HG03066 (cell line): ENCODE results near the gene FOXE1.

ENCODE experiments used
- ATAC-seq: cut with Tn5 transposase; IDR thresholded peaks from one replicate; pipeline ENCODE4 v1.9.1; 2021; ENCODE audit warnings: low read depth; ENCODE audit not compliant: unreplicated experiment

FOXE1 gene

DNA sequence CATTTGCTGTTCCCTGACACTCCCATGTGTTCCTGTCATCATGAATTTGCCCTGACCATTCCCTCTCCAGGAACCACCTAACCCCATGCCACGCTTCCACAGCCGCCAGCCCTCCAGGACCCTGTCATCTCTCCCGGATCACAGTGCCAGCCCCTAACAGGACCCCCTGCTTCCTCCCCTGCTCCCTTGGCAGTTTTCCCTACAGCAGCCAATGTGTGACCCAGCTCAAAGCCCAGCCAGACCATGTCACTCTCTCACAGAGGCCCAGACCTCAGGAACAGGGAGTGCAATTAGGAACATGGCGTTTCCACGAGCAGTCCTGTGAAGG, 8.1 kb downstream of the FOXE1 start:
- ATAC-seq = no peak

DNA sequence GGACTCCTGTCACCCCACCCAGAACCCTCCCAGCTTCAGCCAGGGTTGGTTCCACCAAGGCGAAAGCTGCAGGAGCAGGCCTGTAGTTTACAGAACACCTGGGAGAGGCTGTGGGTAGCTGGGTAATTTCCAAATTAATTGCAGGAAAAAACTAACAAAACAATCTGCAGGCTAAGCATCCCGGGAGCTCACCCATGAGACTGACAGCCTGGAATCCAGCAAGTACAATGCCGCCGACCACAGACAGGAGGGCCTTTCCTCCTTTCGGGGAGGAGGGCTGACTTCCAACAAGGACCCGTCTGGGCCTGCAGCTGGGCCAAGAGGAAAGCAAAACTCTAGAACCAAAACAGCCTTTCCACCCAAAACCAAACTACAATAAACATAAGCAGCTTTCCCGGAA, 10.3 kb downstream of the FOXE1 start:
- no peak for ATAC-seq

DNA sequence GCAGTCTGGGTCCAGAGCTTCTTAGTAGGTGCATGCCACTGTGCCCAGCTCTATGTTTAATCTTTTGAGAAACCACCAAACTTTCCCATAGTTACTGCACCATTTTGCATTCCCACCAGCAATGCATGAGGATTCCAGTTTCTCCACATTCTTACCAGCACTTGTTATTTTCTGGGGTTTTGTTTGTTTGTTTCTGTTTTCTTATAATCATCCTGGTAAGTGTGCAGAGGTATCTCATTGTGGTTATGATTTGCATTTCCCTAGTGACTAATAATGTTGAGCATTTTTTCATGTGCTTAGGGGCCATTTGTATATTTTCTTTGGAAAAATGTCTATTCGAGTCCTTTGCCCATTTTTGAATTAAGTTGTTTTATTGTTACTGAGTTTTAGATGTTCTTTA, 11.4 kb downstream of the FOXE1 start:
- ATAC-seq = no peak

DNA sequence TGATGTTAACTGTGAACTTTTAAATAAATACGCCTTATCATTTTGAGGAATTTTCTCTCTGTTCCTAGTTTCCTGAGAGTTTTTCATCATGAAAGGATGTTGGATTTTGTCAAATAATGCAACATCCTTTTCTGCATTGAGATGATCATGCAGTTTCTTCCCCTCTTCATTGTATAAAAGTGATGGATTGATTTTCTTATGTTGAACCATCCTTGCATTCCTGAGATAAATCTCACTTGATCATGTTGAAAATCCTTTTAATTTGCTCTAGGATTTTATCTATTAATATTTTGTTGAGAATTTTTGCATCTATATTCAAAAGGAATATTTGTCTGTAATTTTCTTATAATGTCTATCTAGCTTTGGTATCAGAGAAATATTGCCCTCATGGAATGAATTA, 13.3 kb downstream of the FOXE1 start:
- no peak for ATAC-seq

DNA sequence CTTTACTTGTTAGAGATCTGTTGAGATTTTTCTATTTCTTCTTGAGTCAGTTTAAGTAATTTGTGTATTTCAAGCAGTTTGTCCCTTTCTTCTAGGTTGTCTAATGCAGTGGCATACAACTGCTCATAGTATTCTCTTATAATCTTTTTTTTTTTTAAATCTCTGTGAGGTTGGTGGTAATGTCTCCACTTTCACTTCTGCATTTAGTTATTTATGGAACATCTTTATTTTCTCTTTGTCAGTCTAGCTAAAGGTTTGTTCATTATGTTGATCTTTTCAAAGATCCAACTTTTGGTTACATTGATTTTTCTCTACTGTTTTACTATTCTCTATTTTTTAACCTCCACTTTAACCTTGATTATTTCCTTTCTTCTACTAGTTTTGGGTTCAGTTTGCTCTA, 13.8 kb downstream of the FOXE1 start:
- ATAC-seq = no peak

DNA sequence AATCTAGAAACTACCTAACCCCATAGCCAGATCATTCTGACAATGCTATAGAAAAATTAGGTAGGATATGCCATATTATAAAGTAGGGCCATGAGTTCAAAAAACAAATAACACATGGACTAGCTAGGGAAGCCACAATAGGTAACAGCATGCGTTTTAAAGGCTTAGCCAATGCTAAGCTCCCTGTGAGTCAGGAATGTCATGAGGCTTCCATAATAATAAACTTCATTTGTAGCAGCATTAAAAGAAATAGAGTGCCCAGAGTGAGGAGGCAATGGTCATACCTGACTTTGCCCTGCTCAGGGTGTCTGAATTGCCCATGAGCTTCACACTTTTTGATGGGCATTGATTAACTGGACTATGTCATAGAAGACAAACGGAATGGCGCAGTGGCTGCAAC, 15.8 kb downstream of the FOXE1 start:
- no peak for ATAC-seq

DNA sequence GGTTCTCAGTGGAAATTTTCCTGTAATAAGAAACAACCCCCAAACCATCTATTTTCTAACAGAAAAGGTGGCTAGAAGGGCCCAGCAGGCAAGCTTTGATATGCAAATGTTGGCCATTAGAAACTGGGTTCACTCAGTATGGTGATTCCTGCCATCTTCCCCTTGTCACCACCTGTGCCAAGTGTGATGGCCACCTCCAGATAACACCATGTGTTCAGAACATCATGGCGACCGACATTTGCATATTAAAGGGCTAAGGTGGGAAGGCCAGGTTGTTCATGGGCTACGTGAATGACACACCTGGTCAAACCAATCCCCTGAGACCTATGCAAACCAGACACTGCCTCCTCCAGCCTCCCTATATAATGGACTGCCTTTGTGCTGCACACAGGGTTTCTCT, 20.4 kb downstream of the FOXE1 start:
- ATAC-seq = no peak

DNA sequence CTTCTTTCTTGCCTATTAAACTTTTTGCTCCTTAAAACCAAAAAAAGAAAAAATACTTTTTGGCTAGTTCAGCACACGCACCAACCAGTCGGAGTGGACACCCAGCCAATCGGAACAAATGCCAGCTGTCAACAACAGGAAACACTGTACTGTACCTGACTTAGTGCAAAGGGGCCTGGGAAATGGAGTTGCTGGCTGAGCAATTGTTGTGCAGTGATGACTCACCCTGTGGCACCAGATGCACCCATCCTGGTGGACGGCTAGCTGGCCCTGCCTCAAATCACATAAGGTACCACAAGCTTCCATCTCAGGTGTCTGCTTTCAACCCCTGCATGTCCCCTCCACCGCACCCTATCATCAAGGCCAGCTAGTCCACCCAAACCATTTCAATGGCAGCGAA, 20.9 kb downstream of the FOXE1 start:
- no peak for ATAC-seq

DNA sequence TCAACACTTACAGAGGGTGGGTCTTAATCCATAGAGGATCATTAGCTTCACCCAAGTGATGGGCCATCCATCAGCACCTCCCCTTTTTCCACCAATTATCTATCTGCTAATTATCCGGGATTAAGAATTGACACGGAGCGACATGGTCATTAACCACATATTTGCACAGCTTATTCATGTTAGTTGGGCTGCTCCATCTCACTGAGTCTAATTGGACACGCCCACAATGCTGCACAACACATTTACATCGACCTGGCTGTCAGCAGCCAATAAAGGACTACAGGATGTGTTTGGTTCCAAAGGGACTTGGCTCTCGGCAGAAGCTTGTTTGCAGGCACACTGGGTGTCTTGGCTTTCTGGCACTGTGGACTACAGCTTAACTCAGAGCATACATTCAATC, 21.6 kb downstream of the FOXE1 start:
- ATAC-seq = no peak

DNA sequence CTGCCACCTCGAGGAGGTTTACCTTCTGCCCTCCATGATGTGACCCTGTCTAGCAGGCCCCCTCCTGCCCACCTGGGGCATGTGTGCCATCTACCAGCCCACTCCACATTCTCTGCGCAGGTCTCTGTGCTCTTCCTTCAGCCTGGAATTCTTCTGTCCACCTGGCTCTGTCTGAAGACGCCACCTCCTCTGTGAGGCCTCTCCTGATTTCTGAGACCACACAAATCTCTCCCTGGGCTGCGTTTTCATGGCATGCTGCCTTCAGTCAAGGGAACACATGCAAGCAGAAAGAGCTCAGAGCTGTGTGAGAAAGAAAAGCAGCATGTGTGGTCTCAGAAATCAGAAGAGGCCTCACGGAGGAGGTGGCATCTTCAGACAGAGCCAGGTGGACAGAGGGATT, 22.1 kb downstream of the FOXE1 start:
- ATAC-seq = no peak

DNA sequence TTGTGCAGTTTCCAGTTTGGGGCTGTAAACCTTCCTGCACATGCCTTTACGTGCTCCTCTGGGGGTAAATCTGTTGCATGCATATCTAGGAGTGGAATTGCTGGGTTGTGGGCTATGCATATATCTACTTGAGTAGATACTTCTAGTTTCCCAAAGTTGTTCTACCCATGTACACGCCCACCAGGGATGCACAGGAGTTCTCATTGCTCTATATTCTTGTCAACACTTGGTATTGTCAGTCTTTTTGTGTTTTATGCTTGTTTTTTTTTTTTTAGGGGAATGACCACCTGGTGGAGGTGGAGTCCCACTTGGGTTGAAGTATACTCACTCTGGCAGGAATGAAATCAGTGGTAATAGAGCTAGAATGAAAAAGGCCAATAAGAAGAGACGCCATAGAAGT, 23.0 kb downstream of the FOXE1 start:
- no peak for ATAC-seq

DNA sequence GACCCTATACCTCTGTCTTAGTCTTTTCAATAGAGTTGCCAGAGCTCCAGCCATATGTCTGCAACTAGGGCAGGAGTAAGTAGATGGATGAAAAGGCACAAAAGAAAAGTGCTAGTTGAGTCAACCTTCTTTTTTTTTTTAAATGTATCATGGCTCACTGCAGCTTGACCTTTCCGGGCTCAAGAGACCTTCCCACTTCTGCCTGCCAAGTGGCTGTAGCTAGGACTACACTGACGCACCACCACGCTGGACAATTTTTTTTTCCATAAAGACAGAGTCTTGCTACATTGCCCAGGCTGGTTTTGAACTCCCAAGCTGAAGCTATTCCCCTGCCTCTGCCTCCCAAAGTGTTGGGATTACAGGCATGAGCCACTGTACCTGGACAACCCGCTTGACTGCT, 27.3 kb downstream of the FOXE1 start:
- ATAC-seq = no peak

DNA sequence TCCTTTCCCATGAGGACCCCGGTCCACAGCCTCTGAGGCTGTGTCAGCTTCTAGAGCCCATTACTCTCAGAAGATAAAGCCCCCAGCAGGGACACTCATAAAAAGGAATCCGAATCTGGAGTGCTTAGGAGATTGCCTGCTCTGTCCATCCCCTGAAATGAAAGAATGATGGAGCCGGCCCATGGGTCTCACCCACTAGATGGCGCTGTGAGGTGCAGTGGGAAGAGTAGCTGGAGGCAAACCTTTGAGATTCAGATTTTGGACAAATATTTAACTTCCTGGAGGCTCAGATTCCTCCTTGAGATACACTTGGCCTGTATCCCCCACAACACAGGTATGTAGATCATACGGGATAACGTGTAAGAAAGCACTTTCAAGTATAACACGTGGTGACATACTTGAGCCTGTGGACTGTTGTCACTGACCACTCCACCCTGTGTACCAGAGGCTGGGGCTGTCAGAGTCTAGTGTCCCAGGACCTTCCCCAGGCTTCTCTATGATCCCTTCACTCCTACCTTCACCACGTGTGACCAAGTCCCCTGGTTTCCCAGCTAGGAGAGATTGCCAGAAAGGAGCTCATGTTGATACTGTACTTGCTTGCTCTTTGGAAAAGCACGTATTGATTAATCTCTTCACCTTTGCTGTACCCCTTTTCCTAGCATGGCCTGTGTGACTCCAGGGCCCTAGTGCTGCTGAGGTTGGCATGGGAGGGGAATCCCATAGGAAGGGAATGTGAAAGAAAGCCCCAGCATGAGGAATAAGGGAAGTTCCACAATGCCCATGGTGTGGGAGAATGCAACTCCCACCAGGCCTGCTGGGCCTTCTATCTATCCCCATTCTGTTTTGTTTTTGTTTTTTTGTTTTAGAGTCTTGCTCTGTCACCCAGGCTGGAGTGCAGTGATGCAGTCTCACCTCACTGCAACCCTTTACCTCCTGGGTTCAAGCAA, 37.2 kb downstream of the FOXE1 start:
- ATAC-seq = no peak

DNA sequence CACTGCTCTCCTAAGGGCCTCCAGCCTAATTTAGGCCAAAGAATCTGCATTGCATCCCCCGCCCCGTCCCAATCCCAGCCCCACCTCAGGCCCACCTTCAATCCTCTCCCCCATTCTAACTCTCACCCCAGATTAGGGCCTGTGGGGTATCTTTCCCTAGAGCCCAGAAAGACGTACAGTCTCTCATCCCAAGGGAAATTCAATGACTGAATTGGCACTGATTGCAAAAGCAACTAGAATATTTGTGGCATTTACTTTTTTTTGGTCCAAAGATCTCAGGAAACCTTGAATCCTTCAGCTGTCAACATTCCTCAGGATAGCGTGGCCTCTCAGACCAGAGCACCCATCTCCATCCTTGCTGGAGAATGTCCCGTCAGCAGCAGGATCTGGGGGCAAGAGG, 38.7 kb downstream of the FOXE1 start:
- no peak for ATAC-seq

DNA sequence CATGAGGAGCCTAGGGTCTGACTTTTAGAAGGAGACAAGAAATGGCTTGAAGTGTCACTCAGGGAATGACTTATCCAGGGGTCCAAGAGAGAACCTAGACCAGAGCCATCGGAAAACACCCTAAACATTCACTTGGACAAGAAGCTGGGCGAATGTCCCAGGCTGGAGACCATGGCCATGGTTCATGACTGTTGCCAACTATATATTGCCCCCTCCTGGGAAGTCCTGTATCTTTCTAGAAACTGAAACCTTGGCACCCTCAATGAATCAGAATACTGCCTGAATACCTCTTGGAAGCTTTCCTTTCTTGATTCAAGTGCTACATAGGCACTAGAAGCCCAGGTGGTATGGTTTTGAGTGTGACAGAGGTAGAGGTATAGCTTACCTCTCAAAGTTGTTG, 39.4 kb downstream of the FOXE1 start:
- no peak for ATAC-seq

DNA sequence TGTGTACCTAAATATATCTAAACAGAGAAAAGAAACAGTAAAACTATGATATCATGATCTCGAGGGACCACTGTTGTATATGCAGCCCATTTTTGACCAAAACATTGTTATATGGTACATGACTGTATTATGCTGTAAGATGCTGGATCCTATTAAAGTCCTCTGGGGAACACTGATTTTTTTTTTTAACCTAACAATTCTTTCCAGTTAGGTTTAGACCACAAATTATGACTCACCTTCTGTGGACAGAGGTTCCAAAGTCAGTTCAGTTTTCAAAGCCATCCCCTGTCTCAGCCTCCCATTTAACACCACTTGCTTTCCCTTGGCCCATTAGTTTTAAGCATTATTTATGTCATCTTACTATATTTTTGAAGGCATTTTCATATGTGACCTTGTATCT, 42.2 kb downstream of the FOXE1 start:
- ATAC-seq = no peak

DNA sequence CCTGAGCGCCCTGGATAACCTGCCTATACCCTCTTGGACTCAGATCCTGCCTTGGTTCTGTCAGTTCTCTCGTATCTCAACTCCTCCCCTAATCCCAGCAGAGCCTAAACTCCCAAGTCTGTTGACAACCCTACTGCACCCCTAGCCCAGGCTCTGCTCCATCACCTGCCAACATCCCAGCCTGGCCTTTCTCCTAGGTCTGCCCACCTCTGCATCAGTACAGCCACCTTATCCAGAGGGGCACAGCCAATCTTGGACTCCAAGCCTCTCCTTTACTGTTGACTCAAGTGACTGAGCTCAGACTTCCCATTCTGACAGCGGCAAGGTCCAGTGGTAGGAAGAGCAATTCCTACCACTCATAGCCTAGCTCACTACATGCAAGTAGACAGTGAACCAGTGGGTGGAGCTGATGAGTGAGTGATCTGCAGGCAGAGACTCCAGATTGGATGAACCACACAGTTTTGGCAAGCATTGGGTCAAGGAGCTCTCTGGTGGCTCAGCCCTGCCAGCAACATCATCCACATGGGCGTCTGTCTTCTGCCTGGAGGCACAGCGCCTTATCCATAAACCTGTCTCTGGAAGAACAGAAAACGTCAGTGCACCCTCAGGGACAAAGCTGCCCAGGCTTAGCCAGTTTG, 42.8 kb downstream of the FOXE1 start:
- no peak for ATAC-seq

DNA sequence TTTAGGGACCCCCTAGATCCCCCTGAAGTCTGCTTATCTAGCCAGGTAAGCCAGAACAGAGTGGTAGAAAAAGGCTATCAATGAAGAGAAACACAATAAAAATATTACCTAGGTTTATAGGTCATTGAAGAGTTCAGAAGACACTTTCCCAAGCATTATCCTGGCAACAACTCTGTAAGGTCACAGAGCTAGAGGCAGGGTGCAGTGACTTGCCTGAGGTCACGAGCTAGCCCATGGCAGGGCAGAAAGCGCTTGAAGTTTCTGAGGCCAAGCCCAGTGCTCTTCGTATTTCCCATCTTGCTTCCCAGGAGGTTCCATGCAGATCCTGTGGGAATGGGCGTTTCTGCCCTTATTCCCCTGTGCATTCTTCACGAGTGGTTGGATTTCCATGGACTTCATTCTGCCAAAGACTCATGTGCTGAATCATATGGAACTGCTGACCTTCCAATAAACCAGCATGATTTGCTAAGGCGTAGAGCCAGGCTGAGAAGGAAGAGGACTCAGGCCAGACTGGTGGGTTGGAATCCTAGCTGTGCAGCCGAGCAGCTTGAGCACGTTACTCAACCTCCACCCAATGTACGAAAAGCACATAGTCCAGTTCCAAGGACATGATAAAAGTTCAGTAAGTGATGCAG, 47.2 kb downstream of the FOXE1 start:
- no peak for ATAC-seq

DNA sequence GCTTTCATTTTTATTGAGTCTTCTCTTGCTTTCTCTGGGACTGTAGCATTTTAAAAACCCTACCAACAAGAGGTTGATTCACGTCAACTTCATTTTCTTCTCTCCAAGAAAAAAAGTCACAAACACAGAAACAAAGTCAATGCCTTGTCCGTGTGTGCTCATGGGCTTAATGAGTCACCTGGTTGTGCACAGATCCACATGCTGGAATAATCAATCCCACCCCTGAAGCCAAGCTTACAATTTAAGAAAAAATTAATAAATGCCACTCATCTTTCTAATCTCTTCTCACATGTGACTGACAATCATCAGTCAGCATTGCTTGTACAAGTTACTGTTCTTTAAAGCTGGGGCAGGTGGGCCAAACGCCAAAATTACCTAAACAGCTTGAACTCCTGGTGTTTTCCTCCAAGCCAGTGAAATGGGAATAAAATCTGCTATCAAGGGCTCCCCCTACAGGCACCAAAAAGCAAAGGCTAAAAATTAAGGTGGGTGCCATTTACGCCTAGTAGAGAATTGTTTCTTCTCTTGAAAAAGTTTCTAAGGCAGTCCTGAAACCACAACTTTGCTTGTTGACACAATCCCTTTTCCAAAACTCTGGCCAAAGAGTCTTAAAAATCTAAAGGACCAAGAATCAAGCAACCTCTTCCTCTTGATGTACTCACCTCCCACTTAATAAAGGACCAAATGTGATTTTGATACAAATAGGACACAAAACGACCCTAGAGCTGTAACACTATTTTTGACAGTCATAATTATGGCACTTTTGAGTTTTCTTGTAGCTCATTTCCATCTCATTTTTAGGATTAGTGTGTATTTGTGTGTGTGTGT, 47.9 kb downstream of the FOXE1 start:
- ATAC-seq = no peak

DNA sequence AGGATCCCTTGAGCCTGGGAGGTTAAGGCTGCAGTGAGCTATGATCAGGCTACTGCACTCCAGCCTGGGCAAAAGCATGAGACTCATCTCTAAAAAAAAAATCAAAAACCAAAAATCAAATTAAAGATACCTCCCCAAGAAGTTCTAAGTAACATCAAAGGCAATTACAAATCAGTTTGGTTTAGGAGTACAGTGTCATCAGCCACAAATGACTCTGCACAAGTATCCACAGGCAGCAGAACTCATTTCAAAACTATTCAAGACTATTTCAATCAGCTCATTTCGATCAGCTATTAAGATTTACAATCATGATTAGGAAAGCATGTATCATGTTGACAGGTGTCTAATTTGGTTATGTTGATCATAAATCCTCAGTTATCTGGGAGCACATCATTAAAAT, 50.2 kb downstream of the FOXE1 start:
- no peak for ATAC-seq

DNA sequence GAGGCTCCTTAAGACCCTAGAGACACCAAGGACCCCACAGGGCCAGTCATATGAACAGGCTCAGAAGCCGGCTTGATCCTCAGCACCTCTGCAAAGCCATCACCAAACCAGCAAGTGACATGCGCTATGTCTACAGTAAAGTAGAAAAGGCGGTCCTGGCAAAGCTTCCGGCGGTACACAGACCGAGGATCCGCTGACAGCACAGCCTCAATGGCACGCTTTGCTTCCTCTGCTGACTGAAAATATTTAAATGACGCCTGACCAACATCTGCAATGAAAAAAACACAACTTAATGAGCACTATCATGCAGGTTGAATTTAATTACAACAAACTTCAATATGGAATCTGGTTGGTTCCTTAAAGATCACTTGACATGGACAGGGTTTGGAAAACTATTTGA, 51.7 kb downstream of the FOXE1 start:
- no peak for ATAC-seq
